SK-N-SH treated with all-trans-retinoic acid at 6 μM for 48 hours (cell line): ENCODE results near the gene STAG1.

Source experiments
- ATAC-seq: fragments of 200-7000 bp; cut with Tn5 transposase; 3 replicates; pipeline ENCODE4 v1.9.1; 2020; ENCODE audit warnings: mild to moderate bottlenecking, moderate library complexity
- ARNTL ChIP-seq: fragments of 450-650 bp; formaldehyde crosslinking; IDR thresholded peaks from 2 replicates; pipeline ENCODE4 v1.5.0; 2020; ENCODE audit warnings: low read depth, mild to moderate bottlenecking, moderate library complexity, borderline replicate concordance
- BACH2 ChIP-seq: fragments of 250-450 bp; sonication (Bioruptor Pico); IDR thresholded peaks from 2 replicates; pipeline ENCODE4 v1.9.0; 2021; ENCODE audit warnings: mild to moderate bottlenecking, borderline replicate concordance
- CREB5 ChIP-seq: fragments of 250-450 bp; sonication (Bioruptor Pico); IDR thresholded peaks from 2 replicates; pipeline ENCODE4 v1.5.1; 2020; ENCODE audit warnings: low read depth, mild to moderate bottlenecking, moderate library complexity
- CSDC2 ChIP-seq: fragments of 250-450 bp; sonication (Bioruptor Pico); IDR thresholded peaks from 2 replicates; pipeline ENCODE4 v1.5.0; 2020; ENCODE audit warnings: mild to moderate bottlenecking, moderate library complexity
- GLIS3 ChIP-seq: fragments of 250-450 bp; sonication (Bioruptor Pico); IDR thresholded peaks from 2 replicates; pipeline ENCODE4 v1.5.0; 2020; ENCODE audit warnings: mild to moderate bottlenecking, moderate library complexity
- POU6F1 ChIP-seq: fragments of 250-450 bp; sonication (Bioruptor Pico); IDR thresholded peaks from 2 replicates; pipeline ENCODE4 v1.8.0; 2021; ENCODE audit warnings: low read depth, mild to moderate bottlenecking, moderate library complexity, borderline replicate concordance
- PPARA ChIP-seq: fragments of 250-450 bp; sonication (Bioruptor Pico); IDR thresholded peaks from 2 replicates; pipeline ENCODE4 v1.5.0; 2020; ENCODE audit warnings: mild to moderate bottlenecking, borderline replicate concordance
- RARB ChIP-seq: fragments of 250-450 bp; sonication (Bioruptor Pico); IDR thresholded peaks from 2 replicates; pipeline ENCODE4 v1.8.0; 2021; ENCODE audit warnings: mild to moderate bottlenecking, moderate library complexity
- SNAI2 ChIP-seq: fragments of 250-450 bp; sonication (Bioruptor Pico); IDR thresholded peaks from 2 replicates; pipeline ENCODE4 v1.5.0; 2020; ENCODE audit warnings: mild to moderate bottlenecking, moderate library complexity
- ZC3H10 ChIP-seq: fragments of 250-450 bp; sonication (Bioruptor Pico); IDR thresholded peaks from 2 replicates; pipeline ENCODE4 v1.5.1; 2021; ENCODE audit warnings: mild to moderate bottlenecking, moderate library complexity
- ZFP3 ChIP-seq: fragments of 250-450 bp; sonication (Bioruptor Pico); IDR thresholded peaks from 2 replicates; pipeline ENCODE4 v1.5.0; 2020; ENCODE audit warnings: mild to moderate bottlenecking, moderate library complexity
- ZNF70 ChIP-seq: fragments of 450-650 bp; formaldehyde crosslinking; IDR thresholded peaks from 2 replicates; pipeline ENCODE4 v1.5.0; 2020; ENCODE audit warnings: mild to moderate bottlenecking, moderate library complexity
- TF ChIP-seq, protein P1 (sequence below): fragments of 250-450 bp; sonication (Bioruptor Pico); IDR thresholded peaks from 2 replicates; pipeline ENCODE4 v1.8.0; 2020; ENCODE audit warnings: mild to moderate bottlenecking, moderate library complexity, borderline replicate concordance
- TF ChIP-seq, protein P2 (sequence below): fragments of 250-450 bp; sonication (Bioruptor Pico); IDR thresholded peaks from 2 replicates; pipeline ENCODE4 v1.5.0; 2020; ENCODE audit warnings: mild to moderate bottlenecking, moderate library complexity
- TF ChIP-seq, protein P3 (sequence below): fragments of 250-450 bp; sonication (Bioruptor Pico); IDR thresholded peaks from 2 replicates; pipeline ENCODE4 v1.5.1; 2021; ENCODE audit warnings: mild to moderate bottlenecking, moderate library complexity

Gene STAG1

GRCh38 chr3:136753326-136753939 is 1.3 kb upstream of the STAG1 start:
- ATAC-seq = no peak
- no peak for TF ChIP-seq CSDC2 (CRISPR knock-in tag)

- TF ChIP-seq POU6F1 (no peak), CREB5 (CRISPR knock-in tag) (no peak), CSDC2 (CRISPR knock-in tag) (no peak), ARNTL (CRISPR knock-in tag) (no peak), GLIS3 (CRISPR knock-in tag) (0 out of 2 replicates have a peak, but pooled peaks have one; percentile 11), RARB (CRISPR knock-in tag) (no peak), BACH2 (CRISPR knock-in tag) (no peak)
- TF ChIP-seq, protein P1, sequence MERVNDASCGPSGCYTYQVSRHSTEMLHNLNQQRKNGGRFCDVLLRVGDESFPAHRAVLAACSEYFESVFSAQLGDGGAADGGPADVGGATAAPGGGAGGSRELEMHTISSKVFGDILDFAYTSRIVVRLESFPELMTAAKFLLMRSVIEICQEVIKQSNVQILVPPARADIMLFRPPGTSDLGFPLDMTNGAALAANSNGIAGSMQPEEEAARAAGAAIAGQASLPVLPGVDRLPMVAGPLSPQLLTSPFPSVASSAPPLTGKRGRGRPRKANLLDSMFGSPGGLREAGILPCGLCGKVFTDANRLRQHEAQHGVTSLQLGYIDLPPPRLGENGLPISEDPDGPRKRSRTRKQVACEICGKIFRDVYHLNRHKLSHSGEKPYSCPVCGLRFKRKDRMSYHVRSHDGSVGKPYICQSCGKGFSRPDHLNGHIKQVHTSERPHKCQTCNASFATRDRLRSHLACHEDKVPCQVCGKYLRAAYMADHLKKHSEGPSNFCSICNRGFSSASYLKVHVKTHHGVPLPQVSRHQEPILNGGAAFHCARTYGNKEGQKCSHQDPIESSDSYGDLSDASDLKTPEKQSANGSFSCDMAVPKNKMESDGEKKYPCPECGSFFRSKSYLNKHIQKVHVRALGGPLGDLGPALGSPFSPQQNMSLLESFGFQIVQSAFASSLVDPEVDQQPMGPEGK (CRISPR knock-in tag) = no peak
- TF ChIP-seq, protein P2, sequence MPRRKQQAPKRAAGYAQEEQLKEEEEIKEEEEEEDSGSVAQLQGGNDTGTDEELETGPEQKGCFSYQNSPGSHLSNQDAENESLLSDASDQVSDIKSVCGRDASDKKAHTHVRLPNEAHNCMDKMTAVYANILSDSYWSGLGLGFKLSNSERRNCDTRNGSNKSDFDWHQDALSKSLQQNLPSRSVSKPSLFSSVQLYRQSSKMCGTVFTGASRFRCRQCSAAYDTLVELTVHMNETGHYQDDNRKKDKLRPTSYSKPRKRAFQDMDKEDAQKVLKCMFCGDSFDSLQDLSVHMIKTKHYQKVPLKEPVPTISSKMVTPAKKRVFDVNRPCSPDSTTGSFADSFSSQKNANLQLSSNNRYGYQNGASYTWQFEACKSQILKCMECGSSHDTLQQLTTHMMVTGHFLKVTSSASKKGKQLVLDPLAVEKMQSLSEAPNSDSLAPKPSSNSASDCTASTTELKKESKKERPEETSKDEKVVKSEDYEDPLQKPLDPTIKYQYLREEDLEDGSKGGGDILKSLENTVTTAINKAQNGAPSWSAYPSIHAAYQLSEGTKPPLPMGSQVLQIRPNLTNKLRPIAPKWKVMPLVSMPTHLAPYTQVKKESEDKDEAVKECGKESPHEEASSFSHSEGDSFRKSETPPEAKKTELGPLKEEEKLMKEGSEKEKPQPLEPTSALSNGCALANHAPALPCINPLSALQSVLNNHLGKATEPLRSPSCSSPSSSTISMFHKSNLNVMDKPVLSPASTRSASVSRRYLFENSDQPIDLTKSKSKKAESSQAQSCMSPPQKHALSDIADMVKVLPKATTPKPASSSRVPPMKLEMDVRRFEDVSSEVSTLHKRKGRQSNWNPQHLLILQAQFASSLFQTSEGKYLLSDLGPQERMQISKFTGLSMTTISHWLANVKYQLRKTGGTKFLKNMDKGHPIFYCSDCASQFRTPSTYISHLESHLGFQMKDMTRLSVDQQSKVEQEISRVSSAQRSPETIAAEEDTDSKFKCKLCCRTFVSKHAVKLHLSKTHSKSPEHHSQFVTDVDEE = peak; percentile 36; the same call in 1 of the 2 replicates
- peak; percentile 94 for ATAC-seq
Observed at GRCh38 chr3:136752422-136753325, 496 bp upstream of the STAG1 start.

DNA sequence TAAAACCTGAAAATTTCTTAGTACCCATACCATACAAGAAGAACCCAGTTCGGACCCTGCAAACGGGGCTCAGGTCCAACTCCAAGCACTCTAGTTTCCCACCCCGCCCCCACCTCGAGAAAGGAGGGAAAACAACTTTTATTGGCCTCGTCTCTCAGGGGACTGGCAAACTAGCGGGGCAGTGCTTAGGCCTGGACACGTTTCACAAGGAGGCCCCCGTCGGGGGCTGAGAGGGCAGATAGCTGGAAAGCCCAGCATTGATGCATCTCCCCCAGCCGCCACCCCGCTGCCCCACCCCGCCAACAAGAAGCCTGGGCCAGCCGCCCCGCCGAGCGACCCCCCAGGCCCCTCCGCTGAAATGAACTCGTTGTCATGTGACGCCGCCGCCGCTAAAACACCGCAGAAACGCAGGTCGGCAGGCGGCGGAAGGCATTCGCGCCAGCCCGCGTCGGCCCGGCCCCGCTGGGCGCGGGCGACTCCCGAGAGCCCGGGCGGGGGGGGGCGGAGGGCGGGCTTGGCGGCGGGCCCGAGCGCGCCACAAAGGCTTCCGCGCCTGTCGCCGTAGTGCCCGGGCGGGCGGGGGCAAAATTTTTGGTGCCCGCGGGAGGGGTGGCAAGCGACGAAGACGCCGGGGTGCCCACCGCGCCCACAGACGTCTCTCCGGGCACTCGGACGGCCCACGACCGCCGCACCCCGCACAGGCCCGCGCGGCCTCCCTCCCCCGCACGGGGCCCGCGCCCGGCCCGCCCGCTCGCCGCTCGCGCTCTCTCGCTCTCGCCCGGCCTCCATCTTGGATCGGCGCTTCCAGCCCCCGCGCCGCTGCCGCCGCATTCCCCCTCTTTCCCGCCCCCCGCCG is 634 bp downstream of the STAG1 start:
- peak; percentile 47 for ATAC-seq
- TF ChIP-seq ZFP3 (no peak), PPARA (CRISPR knock-in tag) (no peak), ARNTL (CRISPR knock-in tag) (no peak), ZC3H10 (no peak), SNAI2 (CRISPR knock-in tag) (no peak), ZNF70 (CRISPR knock-in tag) (no peak), CSDC2 (CRISPR knock-in tag) (0 out of 2 replicates have a peak, but pooled peaks have one; percentile 22)
- TF ChIP-seq, protein P3, sequence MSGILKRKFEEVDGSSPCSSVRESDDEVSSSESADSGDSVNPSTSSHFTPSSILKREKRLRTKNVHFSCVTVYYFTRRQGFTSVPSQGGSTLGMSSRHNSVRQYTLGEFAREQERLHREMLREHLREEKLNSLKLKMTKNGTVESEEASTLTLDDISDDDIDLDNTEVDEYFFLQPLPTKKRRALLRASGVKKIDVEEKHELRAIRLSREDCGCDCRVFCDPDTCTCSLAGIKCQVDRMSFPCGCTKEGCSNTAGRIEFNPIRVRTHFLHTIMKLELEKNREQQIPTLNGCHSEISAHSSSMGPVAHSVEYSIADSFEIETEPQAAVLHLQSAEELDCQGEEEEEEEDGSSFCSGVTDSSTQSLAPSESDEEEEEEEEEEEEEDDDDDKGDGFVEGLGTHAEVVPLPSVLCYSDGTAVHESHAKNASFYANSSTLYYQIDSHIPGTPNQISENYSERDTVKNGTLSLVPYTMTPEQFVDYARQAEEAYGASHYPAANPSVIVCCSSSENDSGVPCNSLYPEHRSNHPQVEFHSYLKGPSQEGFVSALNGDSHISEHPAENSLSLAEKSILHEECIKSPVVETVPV (CRISPR knock-in tag) = no peak
- TF ChIP-seq, protein P2 = no peak
- TF ChIP-seq, protein P1 (CRISPR knock-in tag) = peak; percentile 82; the same call in 1 of the 2 replicates
